ENCODE data around the gene HOXA9. TPM values are rescaled to one million over a fixed set of nuclear protein-coding genes. Genes with fewer than 3 reads are reported as not detected.

The HOXA9 gene
- total RNA-seq, 1 experiment from 2014 or later, result 91.0 TPM

DNA sequence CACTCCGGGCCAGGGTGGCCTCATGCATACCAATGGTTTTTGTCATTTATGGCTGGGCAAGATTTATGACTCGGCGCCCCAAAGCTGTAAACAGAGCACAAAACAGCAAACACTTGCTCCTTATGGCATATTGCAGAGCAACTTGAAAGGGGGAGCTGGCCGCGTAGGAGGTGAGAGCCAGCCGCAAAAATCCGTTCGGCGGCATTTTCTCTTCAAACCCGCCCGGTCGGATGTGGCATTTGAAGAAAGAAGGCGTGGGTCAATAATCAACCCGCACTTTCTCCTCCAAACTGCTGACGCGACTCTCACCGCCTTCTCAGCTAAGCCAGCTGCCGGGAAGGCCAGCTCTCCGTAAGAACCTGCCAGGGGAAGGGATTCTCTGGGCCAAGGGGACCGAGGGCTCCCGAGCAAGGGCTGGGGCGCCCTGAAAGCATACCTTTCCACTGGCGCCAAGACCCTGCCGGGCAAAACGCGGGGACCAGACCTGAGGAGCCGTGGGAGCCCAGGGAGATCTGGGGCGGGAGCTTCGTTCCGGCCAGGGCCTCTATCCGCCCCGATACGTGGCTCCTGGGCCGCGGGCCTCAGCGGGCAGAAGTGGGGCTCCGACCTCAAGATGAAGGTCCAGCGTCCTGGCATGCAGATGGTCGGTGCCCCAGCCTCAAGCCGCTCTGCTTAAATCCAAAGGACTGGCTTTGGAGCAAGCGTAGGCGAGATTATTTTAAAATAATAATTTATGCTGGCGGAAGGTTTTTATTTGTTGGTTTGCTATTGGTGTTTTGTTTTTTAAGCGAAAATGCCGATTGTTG lies 49.9 kb downstream of the HOXA9 start (continued):
- TF ChIP-seq REST (IDR thresholded peaks at IDR 0.05; ENCODE audit: low read depth) (no peak), ELF1 (IDR thresholded peaks at IDR 0.05; ENCODE audit: borderline replicate concordance, low read depth) (no peak), ZNF274 (IDR thresholded peaks at IDR 0.05; ENCODE audit: low read depth, low read length) (no peak), JUND (IDR thresholded peaks at IDR 0.05) (peak; percentile 91)

DNA sequence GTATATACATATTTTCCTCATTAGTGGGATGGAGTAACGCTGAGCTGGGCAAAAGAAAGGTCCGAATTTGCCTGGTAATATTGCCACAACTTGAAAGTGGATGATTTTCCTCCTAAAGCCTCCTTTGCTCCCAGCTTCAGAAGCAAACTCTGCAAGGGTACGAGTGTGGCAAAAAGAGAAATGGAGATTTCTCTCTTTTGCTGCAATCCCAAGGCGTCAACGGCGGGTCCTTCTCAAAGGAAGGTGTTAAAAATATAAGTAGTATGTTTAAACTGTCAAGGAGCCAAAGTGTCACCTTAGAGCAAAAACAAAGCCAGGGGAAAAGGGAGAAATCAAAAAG lies 50.5 kb downstream of the HOXA9 start:
- H4K20me1 ChIP-seq (ENCODE audit: insufficient read depth), result no peaks in the 10 kb centered on the region
- no peak for DNase-seq (ENCODE audit: low read depth, low spot score)
- H2AFZ ChIP-seq (ENCODE audit: low read depth, low read length, poor library complexity, severe bottlenecking), result no peak overlapping the region
- POLR2A ChIA-PET, result interaction anchor here (0.9 to 2.4 kb wide), 6 partner anchors 10 to 250 kb away, joined by 3 to 8 read pairs (median 4); partner anchors contain the start of genes HOXA1, HOXA4 and SKAP2
- no peaks in the 10 kb centered on the region for H3K9me3 ChIP-seq (ENCODE audit: control insufficient read depth in 1 of 2, insufficient read depth in 1 of 2, low read depth in 1 of 2, low read length in 2 of 2)
- peak; percentile 4 for ATAC-seq
- no peaks in the 10 kb centered on the region for H3K36me3 ChIP-seq (ENCODE audit: control insufficient read depth in 1 of 2, insufficient read depth in 2 of 2, low read length in 2 of 2)
- H3K27me3 ChIP-seq (ENCODE audit: insufficient read depth, low read length), result peaks cover 10% of the 10 kb centered on the region; the same call in 1 of the 2 replicates
- BruUV-seq (replicated peaks), result no TSS peak
- CTCF ChIA-PET, result interaction anchor here (1.1 kb wide), 1 partner anchor 36 kb away, joined by 3 read pairs; no protein-coding TSS in a partner anchor
- H3K4me2 ChIP-seq (ENCODE audit: low read length), result peak overlapping the region; percentile 92
- RAD21 ChIA-PET (ENCODE audit: low non-redundant PET in 1 of 2, low total read pairs in 2 of 2, uncharacterized antibody in 2 of 2, unreplicated experiment in 2 of 2), result interaction anchor here (0.6 to 1.5 kb wide), 5 partner anchors 18 to 259 kb away, joined by 3 to 4 read pairs (median 3); partner anchors contain the start of gene HOXA1 (in 1 of the 2)
- H3K9ac ChIP-seq (ENCODE audit: low read length), result peak overlapping the region; percentile 72
- H3K79me2 ChIP-seq (ENCODE audit: insufficient read depth, low read length), result peaks cover 20% of the 10 kb centered on the region
- peak overlapping the region; percentile 46 for H3K27ac ChIP-seq (ENCODE audit: low read depth, low read length)
- intact Hi-C loops (cut with micrococcal nuclease), result loop anchor here (1.0 to 2.0 kb wide), 2 partner anchors 16 to 19 kb away; partner anchors contain the start of gene HOXA4
- peaks cover 62 to 77% of the 10 kb centered on the region in 2 experiments for H3K4me1 ChIP-seq (ENCODE audit: control insufficient read depth in 1 of 2, insufficient read depth in 2 of 2, low read length in 2 of 2)
- peak overlapping the region; percentile 47 to 60 for H3K4me3 ChIP-seq (replicated peaks in 1 of 2; ENCODE audit: low read depth in 1 of 2, low read length in 2 of 2)
- H3K9me2 ChIP-seq (ENCODE audit: insufficient read depth), result no peaks in the 10 kb centered on the region
- TF ChIP-seq ZNF274 (IDR thresholded peaks at IDR 0.05; ENCODE audit: low read depth, low read length), result no peak
- no peak for TF ChIP-seq CBX3 (IDR thresholded peaks at IDR 0.05; ENCODE audit: low read depth)
- no peak for TF ChIP-seq EZH2 (IDR thresholded peaks at IDR 0.05)
- TF ChIP-seq REST (IDR thresholded peaks at IDR 0.05; ENCODE audit: low read depth), result no peak
- TF ChIP-seq MAX (IDR thresholded peaks at IDR 0.05), result no peak
- no peak for TF ChIP-seq SRF (IDR thresholded peaks at IDR 0.05; ENCODE audit: low read depth)
- TF ChIP-seq JUND (IDR thresholded peaks at IDR 0.05), result no peak
- TF ChIP-seq, protein P1, sequence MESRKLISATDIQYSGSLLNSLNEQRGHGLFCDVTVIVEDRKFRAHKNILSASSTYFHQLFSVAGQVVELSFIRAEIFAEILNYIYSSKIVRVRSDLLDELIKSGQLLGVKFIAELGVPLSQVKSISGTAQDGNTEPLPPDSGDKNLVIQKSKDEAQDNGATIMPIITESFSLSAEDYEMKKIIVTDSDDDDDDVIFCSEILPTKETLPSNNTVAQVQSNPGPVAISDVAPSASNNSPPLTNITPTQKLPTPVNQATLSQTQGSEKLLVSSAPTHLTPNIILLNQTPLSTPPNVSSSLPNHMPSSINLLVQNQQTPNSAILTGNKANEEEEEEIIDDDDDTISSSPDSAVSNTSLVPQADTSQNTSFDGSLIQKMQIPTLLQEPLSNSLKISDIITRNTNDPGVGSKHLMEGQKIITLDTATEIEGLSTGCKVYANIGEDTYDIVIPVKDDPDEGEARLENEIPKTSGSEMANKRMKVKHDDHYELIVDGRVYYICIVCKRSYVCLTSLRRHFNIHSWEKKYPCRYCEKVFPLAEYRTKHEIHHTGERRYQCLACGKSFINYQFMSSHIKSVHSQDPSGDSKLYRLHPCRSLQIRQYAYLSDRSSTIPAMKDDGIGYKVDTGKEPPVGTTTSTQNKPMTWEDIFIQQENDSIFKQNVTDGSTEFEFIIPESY (IDR thresholded peaks at IDR 0.05; ENCODE audit: extremely low read depth, insufficient replicate concordance, low read length), result no peak
- TF ChIP-seq CEBPB (IDR thresholded peaks at IDR 0.05; ENCODE audit: low read depth), result no peak
- TF ChIP-seq POLR2A (IDR thresholded peaks at IDR 0.05; ENCODE audit: borderline replicate concordance, extremely low read depth, insufficient read depth, insufficient read length), result no peak
- no peak for TF ChIP-seq ELF1 (IDR thresholded peaks at IDR 0.05; ENCODE audit: borderline replicate concordance, low read depth)
- TF ChIP-seq TCF7L2 (IDR thresholded peaks at IDR 0.05; ENCODE audit: borderline replicate concordance, extremely low read depth, insufficient read depth, insufficient read length), result no peak
